GM18505 (cell line): ENCODE measurements around the gene ARRDC2.
"Not testable (repeated sequence)": the region's sequence is repeated elsewhere in the genome, so short reads cannot be mapped to it uniquely, and the experiment has no call there.

Experiments used
- ATAC-seq: cut with Tn5 transposase; IDR thresholded peaks from one replicate; pipeline ENCODE4 v1.9.1; 2021; ENCODE audit not compliant: unreplicated experiment
- POLR2A ChIP-seq: IDR thresholded peaks from 4 replicates; pipeline ENCODE4 v1.6.1; 2011; ENCODE audit warnings: borderline replicate concordance; ENCODE audit not compliant: insufficient read depth, insufficient read length; ENCODE audit errors: extremely low read depth

ARRDC2 gene

DNA sequence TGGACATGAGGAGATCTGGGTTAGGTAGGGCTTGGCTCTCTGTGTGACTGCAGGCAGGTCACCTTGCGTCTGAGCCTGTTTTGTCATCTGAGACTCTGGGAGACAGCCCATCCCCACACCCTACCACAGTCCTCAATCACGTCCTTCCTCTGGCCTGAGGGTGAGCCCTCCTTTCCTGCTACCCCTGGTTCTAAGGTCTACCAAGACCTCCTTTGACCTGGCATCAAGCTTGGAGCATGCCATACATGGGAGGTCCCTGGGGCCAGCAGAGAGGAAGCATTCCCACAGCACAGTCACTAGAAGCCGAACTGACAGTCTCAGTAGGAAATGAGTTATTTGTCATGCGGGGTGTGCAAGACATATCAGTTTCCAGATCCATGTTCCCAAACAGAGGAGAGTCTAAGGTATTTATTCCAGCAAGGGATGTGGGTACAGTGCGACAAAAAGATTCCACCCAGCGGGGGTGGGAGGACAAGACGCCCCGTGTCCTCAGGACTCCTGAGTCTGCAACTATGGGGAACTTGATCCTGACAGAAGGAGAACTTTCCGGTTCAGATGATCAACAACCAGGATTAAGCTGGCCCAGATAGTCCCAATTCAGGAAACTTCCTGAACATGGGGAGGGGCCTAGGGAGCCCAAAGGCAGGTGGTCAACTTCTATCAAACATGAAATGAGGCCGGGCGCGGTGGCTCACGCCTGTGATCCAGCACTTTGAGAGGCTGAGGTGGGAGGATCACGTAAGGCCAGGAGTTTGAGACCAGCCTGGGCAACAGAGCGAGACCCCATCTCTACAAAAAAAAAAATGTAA, 9.5 kb downstream of the ARRDC2 start:
- no peak for ATAC-seq
- no peak for TF ChIP-seq POLR2A

- no peak for ATAC-seq
- TF ChIP-seq POLR2A: no peak
Measured at GRCh38 chr19:18020212-18021085, 12.5 kb downstream of the ARRDC2 start.

DNA sequence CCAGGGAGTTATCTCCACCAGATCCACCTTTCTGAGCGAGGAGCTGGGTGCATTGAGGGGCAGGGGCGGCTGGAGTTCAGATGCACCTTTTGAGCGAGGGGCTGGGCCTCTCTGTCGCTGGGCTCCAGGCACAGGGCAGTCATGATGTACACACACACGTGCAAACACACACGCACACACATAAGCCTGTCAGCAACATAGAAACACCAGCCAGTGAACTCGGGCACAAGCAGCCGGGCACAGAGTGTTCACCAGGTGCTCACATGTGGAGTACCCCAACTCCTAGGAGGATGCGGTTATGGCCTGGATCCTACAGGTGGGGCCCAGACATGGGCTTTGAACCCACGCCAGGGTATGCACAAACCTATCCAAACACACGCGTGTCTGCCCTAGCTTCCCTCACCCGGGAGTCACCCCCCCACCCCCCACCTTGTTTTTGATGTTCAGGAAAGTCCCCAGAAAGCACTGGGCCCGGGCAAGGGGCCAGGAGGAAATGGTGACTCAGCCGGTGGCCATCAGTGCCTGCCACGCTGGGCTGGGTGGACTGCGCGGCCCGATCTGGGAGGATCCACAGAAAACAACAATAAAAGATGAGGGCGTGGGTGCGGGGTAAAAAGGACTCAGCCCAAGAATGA, 13.3 kb downstream of the ARRDC2 start:
- no peak for ATAC-seq
- no peak for TF ChIP-seq POLR2A

DNA sequence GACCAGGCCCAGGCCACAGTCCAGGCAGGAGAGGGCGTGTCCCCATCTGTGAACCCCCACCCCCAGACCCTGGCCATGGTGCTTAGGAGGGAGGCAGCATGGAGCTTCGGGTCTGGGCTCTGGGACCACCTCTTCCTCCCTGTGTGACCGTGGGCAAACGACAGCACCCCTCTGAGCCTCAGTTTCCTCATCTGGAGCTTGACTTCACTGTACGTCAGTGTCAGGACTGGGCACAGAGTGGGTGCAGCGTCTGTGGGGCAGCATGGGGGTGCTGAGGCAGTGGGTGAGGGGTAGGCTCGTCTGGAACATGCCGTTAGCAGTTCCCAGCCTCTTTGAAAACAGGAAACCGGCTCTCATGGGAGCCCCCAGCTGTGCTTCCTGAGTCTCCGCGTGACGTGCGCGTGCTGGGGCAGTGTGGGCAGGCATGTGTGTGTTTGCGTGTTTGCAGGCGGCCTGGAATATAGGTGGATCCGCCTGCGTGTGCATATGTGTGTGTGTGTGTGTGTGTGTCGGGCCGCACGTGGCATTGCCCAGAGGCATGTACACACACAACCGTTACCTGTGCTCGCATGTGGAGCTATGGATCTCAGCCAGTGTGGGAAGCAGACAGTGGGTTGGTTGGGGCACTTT, 15.8 kb downstream of the ARRDC2 start:
- no peak for TF ChIP-seq POLR2A
- no peak for ATAC-seq

- no peak for TF ChIP-seq POLR2A
- no peak for ATAC-seq
Measured at GRCh38 chr19:18027151-18027550, 19.2 kb downstream of the ARRDC2 start.

DNA sequence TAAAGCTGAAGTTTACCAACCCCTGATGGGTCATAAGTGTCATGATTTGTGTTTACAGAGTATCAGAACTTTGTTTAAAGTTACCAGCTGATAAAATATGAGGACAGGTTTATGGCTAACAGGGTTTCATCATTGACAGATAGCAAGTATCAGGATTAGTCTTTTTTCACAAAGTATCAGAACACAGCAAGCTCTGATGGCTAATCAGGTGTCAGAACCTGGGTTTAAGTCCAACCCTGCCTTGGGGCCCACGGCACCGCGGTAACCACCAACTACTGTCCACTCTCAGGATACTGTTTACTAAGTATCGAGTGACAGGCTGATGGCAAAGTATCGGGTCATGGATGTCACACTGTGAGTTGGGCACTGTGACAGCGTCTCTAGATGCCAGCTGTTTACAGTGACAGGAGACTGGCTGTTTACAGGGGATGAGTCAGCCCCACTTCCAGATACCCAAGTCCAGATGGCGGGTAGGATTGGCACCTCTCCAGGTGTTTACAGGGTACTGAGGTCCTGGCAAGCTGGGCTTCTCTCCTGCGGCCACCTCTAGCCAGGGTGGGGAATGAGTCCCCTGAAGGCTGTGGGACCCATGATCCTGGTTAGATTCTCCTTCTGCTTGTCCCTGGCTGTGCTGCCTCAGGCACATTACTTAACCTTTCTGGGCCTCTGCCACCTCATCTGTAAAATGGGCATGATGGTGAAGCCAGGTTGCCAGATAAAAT, 21.8 kb downstream of the ARRDC2 start:
- no peak for ATAC-seq
- no peak for TF ChIP-seq POLR2A

- ATAC-seq: not testable (repeated sequence)
Measured at GRCh38 chr19:18031401-18031800, 23.4 kb downstream of the ARRDC2 start.

GRCh38 chr19:18032102-18032501, 24.1 kb downstream of the ARRDC2 start:
- not testable (repeated sequence) for ATAC-seq

DNA sequence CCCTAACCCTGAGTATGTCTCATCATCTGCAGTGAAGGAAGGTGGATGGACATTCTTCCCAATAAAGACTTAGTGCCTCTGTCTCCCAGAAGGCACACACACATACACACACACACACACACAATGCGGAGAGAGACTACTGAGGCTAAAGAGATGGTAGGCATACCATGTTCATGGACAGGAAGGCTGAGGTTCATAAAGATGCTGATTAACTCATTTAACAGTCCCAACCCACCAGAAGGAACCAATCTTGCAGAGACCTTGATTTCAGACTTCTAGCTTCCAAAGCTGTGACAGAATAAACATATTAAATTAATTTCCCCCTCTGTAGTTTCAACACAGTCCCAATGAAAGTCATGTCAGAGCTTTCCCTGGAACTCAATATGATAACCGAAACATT, 33.1 kb downstream of the ARRDC2 start:
- no peak for TF ChIP-seq POLR2A
- ATAC-seq: no peak

GRCh38 chr19:18043676-18044075, 35.7 kb downstream of the ARRDC2 start:
- no peak for TF ChIP-seq POLR2A
- no peak for ATAC-seq

- peak; percentile 83 for ATAC-seq
Measured at GRCh38 chr19:18044825-18045304, 36.9 kb downstream of the ARRDC2 start.

GRCh38 chr19:18045307-18046050, 37.5 kb downstream of the ARRDC2 start:
- TF ChIP-seq POLR2A: no peak
- ATAC-seq: peak; percentile 10

More at GRCh38 chr19:18044825-18045304, 36.9 kb downstream of the ARRDC2 start:
- TF ChIP-seq POLR2A: no peak

GRCh38 chr19:18046059-18046718, 38.2 kb downstream of the ARRDC2 start:
- TF ChIP-seq POLR2A: no peak
- ATAC-seq: no peak
